Fibroblast of lung (primary cell): Measurements from ENCODE around the gene ZDHHC5. TPM values are rescaled to one million over a fixed set of nuclear protein-coding genes. Genes with fewer than 3 reads are reported as not detected.

Experiments
- DNase-seq, 2 donors: peaks; one replicate each; pipeline versions ENCODE4 v3.0.0 to v3.0.0-alpha.2; 2010; ENCODE audit warnings: low read depth in 2 of 2
- H2AFZ ChIP-seq: 2 replicates; pipeline ENCODE4 v1.5.1; 2012; ENCODE audit warnings: low read length, control low read depth, inconsistent platforms
- H3K27ac ChIP-seq: 2 replicates; pipeline ENCODE4 v1.5.1; 2011; ENCODE audit warnings: low read length, control low read depth; ENCODE audit not compliant: insufficient read depth
- H3K27me3 ChIP-seq: 2 replicates; pipeline ENCODE4 v1.5.1; 2011; ENCODE audit warnings: mild to moderate bottlenecking, low read length; ENCODE audit not compliant: control insufficient read depth, insufficient read depth
- H3K36me3 ChIP-seq: 2 replicates; pipeline ENCODE4 v1.5.1; 2011; ENCODE audit warnings: low read length; ENCODE audit not compliant: control insufficient read depth, insufficient read depth
- H3K4me1 ChIP-seq: 2 replicates; pipeline ENCODE4 v1.5.1; 2011; ENCODE audit warnings: low read length; ENCODE audit not compliant: control insufficient read depth, insufficient read depth; ENCODE audit errors: extremely low read depth
- H3K4me2 ChIP-seq: 2 replicates; pipeline ENCODE4 v1.5.1; 2011; ENCODE audit warnings: low read length, control low read depth; ENCODE audit not compliant: insufficient read depth; ENCODE audit errors: extremely low read depth
- H3K4me3 ChIP-seq, 4 experiments: fragments of 200-600 bp in 1 of 4; sonication (generic) in 1 of 4; replicated peaks in 1 of 4; 2 replicates each; pipeline ENCODE4 v1.5.1; 2011 to 2016; ENCODE audit warnings: low read length in 4 of 4, low read depth in 3 of 4, mild to moderate bottlenecking in 3 of 4, control low read depth in 2 of 4, inconsistent platforms in 1 of 4, mixed read lengths in 1 of 4; ENCODE audit not compliant: insufficient read depth in 1 of 4; ENCODE audit errors: control extremely low read depth in 1 of 4
- H3K79me2 ChIP-seq: 2 replicates; pipeline ENCODE4 v1.5.1; 2012; ENCODE audit warnings: mild to moderate bottlenecking, low read length, inconsistent platforms; ENCODE audit not compliant: control insufficient read depth, insufficient read depth
- H3K9ac ChIP-seq: 2 replicates; pipeline ENCODE4 v1.5.1; 2011; ENCODE audit warnings: mild to moderate bottlenecking, low read length, control low read depth; ENCODE audit not compliant: insufficient read depth
- H3K9me3 ChIP-seq: 2 replicates; pipeline ENCODE4 v1.5.1; 2012; ENCODE audit warnings: low read depth, low read length; ENCODE audit not compliant: control insufficient read depth, insufficient read depth
- H4K20me1 ChIP-seq: 2 replicates; pipeline ENCODE4 v1.5.1; 2011; ENCODE audit warnings: low read length; ENCODE audit not compliant: control insufficient read depth, insufficient read depth; ENCODE audit errors: extremely low read depth
- EZH2 ChIP-seq: IDR thresholded peaks from 2 replicates; pipeline ENCODE4 v1.5.1; 2012; ENCODE audit warnings: low read length, control low read depth, mild to moderate bottlenecking; ENCODE audit errors: missing control alignments
- polyA plus RNA-seq, 2 donors: library from polyadenylated mRNA; depleted of rRNA in 1 of 2; stranded (reverse) in 1 of 2; unstranded in 1 of 2; fragments of >200 nt; gene quantifications; 2 replicates each; pipeline ENCODE4 v1.2.1, GENCODE V29; 2011 to 2012; ENCODE audit warnings: missing spikeins in 1 of 2
- total RNA-seq: library from RNA; depleted of rRNA; stranded (reverse); fragments of >200 nt; gene quantifications from 2 replicates; pipeline ENCODE4 v1.2.1, GENCODE V29; 2014
- TF ChIP-seq, protein P1 (sequence below), 2 donors: IDR thresholded peaks in 1 of 2; conservative IDR thresholded peaks in 1 of 2; 1 replicate in 1 of 2; 2 replicates in 1 of 2; pipeline ENCODE4 v1.5.1; 2011 to 2012; ENCODE audit warnings: low read length in 2 of 2, control low read depth in 1 of 2, inconsistent platforms in 1 of 2, low read depth in 1 of 2, mild to moderate bottlenecking in 1 of 2

ZDHHC5 gene
- total and polyA plus RNA-seq, 2 donors (not counting 1 experiment from before 2014, with no cell fraction given) = 33.9 to 58.9 TPM

DNA sequence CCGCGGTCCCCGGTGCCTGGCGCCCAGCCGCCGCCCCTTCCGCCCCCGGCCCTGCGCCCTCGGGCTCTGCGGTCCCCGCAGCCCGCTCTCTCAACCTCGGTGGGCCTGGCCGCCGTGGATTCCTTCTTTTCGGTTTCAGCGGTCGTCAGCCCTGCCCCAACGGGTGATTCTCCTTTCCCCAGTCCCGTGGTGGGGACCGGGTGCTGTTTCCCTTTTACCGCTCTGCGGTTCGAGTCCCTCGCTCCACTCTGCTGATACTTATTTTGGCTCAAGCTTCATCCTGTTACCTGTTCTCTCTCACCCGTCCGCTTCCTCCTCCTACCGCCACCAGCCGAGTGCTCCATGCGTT is 494 bp downstream of the ZDHHC5 start:
- no peak for DNase-seq

DNA sequence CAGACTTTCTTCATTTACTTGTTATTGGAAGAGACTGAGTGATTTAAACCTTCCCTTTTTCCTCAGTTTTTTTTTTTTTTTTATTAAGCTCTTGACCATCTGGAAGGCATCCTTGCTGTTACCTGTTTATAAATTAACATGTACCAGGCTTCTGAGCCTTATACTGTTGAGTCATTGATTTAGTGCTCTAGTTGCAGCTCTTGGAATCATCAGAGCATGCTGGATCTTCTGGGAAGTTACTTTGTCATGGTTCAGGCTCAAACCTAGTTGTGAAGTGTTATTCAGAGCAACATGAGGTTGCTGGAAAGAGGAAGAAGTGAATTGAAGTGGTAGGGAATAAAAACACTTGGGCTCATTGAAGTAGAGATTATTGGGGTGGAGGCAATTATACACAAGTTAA is 6.3 kb downstream of the ZDHHC5 start:
- Histone ChIP-seq H4K20me1 (peaks cover 2% of the 10 kb centered on the region), H3K36me3 (peaks cover 10% of the 10 kb centered on the region)

More for the DNA sequence above, 494 bp downstream of the ZDHHC5 start:
- H3K36me3 ChIP-seq = peaks cover 4% of the 10 kb centered on the region
- no peaks in the 10 kb centered on the region for H3K27me3 ChIP-seq
- peaks cover 51% of the 10 kb centered on the region for H3K79me2 ChIP-seq
- peak overlapping the region; percentile 87 for H2AFZ ChIP-seq
- peaks cover 2% of the 10 kb centered on the region for H4K20me1 ChIP-seq
- peak overlapping the region; percentile 67 to 99 (median 86) for H3K4me3 ChIP-seq
- H3K27ac ChIP-seq = peak overlapping the region; percentile 100
- TF ChIP-seq, protein P1, sequence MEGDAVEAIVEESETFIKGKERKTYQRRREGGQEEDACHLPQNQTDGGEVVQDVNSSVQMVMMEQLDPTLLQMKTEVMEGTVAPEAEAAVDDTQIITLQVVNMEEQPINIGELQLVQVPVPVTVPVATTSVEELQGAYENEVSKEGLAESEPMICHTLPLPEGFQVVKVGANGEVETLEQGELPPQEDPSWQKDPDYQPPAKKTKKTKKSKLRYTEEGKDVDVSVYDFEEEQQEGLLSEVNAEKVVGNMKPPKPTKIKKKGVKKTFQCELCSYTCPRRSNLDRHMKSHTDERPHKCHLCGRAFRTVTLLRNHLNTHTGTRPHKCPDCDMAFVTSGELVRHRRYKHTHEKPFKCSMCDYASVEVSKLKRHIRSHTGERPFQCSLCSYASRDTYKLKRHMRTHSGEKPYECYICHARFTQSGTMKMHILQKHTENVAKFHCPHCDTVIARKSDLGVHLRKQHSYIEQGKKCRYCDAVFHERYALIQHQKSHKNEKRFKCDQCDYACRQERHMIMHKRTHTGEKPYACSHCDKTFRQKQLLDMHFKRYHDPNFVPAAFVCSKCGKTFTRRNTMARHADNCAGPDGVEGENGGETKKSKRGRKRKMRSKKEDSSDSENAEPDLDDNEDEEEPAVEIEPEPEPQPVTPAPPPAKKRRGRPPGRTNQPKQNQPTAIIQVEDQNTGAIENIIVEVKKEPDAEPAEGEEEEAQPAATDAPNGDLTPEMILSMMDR (conservative IDR thresholded peaks at IDR 0.05 in 1 of 2, IDR thresholded peaks at IDR 0.05 in 1 of 2; ENCODE audit: low read depth in 1 of 2, low read length in 2 of 2) = no peak
- TF ChIP-seq EZH2 = no peak
- H3K9ac ChIP-seq = peak overlapping the region; percentile 93
- H3K4me2 ChIP-seq = peak overlapping the region; percentile 76
- H3K9me3 ChIP-seq = no peaks in the 10 kb centered on the region
- H3K4me1 ChIP-seq = peaks cover 4% of the 10 kb centered on the region

DNA sequence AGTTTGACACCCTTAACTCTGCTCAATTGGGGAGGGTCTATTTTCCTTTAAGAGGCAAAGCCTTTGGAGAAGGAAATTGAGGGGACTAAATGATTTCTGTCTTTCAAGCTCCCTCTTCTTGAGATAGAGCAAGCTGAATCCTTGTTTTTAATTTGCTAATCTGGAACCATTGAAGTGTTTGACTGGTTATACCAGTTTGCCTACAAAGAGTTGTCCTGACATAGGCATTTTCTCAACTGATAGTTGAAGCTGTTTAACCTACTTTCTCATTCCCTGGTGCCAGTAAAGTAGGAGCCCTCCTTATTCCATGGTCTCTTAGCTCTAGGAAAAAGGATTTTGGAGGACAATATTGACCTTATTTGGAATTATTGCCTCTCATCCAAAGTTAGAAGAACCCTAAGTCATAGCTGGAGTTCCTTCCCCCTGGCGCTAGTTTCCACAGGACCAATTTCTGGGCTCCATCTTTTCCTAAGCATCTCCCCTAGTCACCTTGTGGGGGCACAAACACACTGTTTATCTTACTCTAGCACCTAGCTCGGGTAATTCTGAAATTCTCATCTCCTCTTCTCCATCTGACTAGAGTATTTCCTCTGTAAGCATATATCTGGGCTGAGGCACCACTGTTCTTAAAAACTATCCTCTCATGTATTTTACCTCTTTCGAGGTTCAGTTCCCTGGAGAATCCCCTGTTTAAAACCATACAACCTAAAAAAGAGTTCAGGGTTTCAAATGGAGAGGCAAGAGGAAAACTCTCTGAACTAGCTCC is 7.4 kb downstream of the ZDHHC5 start:
- peaks cover 10% of the 10 kb centered on the region for H3K36me3 ChIP-seq
- H3K4me2 ChIP-seq = no peak overlapping the region
- TF ChIP-seq, protein P1 (conservative IDR thresholded peaks at IDR 0.05 in 1 of 2, IDR thresholded peaks at IDR 0.05 in 1 of 2; ENCODE audit: low read depth in 1 of 2, low read length in 2 of 2) = no peak
- TF ChIP-seq EZH2 = no peak

More for the DNA sequence above, 6.3 kb downstream of the ZDHHC5 start:
- no peak overlapping the region for H2AFZ ChIP-seq
- no peak overlapping the region for H3K27ac ChIP-seq
- no peaks in the 10 kb centered on the region for H3K4me1 ChIP-seq
- H3K4me2 ChIP-seq = no peak overlapping the region
- no peak overlapping the region for H3K4me3 ChIP-seq
- H3K27me3 ChIP-seq = no peaks in the 10 kb centered on the region
- no peak for DNase-seq
- no peak overlapping the region for H3K9ac ChIP-seq
- no peaks in the 10 kb centered on the region for H3K9me3 ChIP-seq
- H3K79me2 ChIP-seq = peaks cover 68% of the 10 kb centered on the region
- TF ChIP-seq, protein P1 (conservative IDR thresholded peaks at IDR 0.05 in 1 of 2, IDR thresholded peaks at IDR 0.05 in 1 of 2; ENCODE audit: low read depth in 1 of 2, low read length in 2 of 2) = no peak
- TF ChIP-seq EZH2 = no peak

More for the DNA sequence above, 7.4 kb downstream of the ZDHHC5 start:
- H3K27ac ChIP-seq = no peak overlapping the region
- H3K4me1 ChIP-seq = peaks cover 2% of the 10 kb centered on the region
- no peaks in the 10 kb centered on the region for H3K27me3 ChIP-seq
- no peak overlapping the region for H2AFZ ChIP-seq
- peaks cover 64% of the 10 kb centered on the region for H3K79me2 ChIP-seq
- no peak overlapping the region for H3K4me3 ChIP-seq
- H3K9me3 ChIP-seq = no peaks in the 10 kb centered on the region
- peaks cover 4% of the 10 kb centered on the region for H4K20me1 ChIP-seq
- no peak overlapping the region for H3K9ac ChIP-seq
- no peak for DNase-seq
